Right renal pelvis (tissue), 4 donors: ENCODE data around the gene MOCS1. TPM values are rescaled to one million over a fixed set of nuclear protein-coding genes. Genes with fewer than 3 reads are reported as not detected.

ENCODE experiments used
- DNase-seq, 4 donors: peaks; one replicate each; pipeline ENCODE4 v3.0.0-alpha.2; 2013; ENCODE audit warnings: low read depth in 4 of 4, low spot score in 3 of 4, missing footprints in 1 of 4
- polyA plus RNA-seq, 4 donors: library from polyadenylated mRNA; unstranded; fragments of 120-200 nt; gene quantifications; one replicate each; pipeline ENCODE4 v1.2.1, GENCODE V29; 2013; ENCODE audit not compliant: insufficient read length in 4 of 4

Gene MOCS1
- polyA plus RNA-seq, 4 donors: 11.4 to 14.5 (median 12.9) TPM

GRCh38 chr6:39881851-39882530, 52.3 kb downstream of the MOCS1 start:
- DNase-seq: no peak

GRCh38 chr6:39880594-39880993, 53.7 kb downstream of the MOCS1 start:
- no peak for DNase-seq

GRCh38 chr6:39879535-39879934, 54.7 kb downstream of the MOCS1 start:
- DNase-seq: no peak

- no peak for DNase-seq
These were observed 57.4 kb downstream of the MOCS1 start for GRCh38 chr6:39876826-39877225.

GRCh38 chr6:39876111-39876510, 58.2 kb downstream of the MOCS1 start:
- DNase-seq: no peak

GRCh38 chr6:39873439-39873838, 60.8 kb downstream of the MOCS1 start:
- DNase-seq: no peak

GRCh38 chr6:39870950-39871349, 63.3 kb downstream of the MOCS1 start:
- DNase-seq: no peak

- no peak for DNase-seq
These were observed 66.7 kb downstream of the MOCS1 start for GRCh38 chr6:39867592-39867991.

GRCh38 chr6:39865011-39865888, 69.0 kb downstream of the MOCS1 start:
- DNase-seq: no peak

- DNase-seq: no peak
These were observed 72.6 kb downstream of the MOCS1 start for GRCh38 chr6:39861663-39862062.

GRCh38 chr6:39859025-39859424, 75.2 kb downstream of the MOCS1 start:
- DNase-seq: no peak

GRCh38 chr6:39855356-39855995, 78.8 kb downstream of the MOCS1 start:
- no peak for DNase-seq

Other genes with a start within 250 kb of the MOCS1 start
- gene KIF6, start 209.1 kb downstream of the MOCS1 start, polyA plus RNA-seq: 1 to 10 TPM; 3.8 to 4.6 (median 4.0) TPM
- 10 to 100 TPM; 22.7 to 27.7 (median 26.0) TPM for gene DAAM2, start 142.1 kb downstream of the MOCS1 start, polyA plus RNA-seq